ENCODE data around the gene DOCK6. TPM values are rescaled to one million over a fixed set of nuclear protein-coding genes. Genes with fewer than 3 reads are reported as not detected.
A peak's percentile ranks its signal among the peaks of the same experiment; 100 is the strongest.

The DOCK6 gene
- total RNA-seq, 1 experiment from 2014 or later = 54.8 TPM

DNA sequence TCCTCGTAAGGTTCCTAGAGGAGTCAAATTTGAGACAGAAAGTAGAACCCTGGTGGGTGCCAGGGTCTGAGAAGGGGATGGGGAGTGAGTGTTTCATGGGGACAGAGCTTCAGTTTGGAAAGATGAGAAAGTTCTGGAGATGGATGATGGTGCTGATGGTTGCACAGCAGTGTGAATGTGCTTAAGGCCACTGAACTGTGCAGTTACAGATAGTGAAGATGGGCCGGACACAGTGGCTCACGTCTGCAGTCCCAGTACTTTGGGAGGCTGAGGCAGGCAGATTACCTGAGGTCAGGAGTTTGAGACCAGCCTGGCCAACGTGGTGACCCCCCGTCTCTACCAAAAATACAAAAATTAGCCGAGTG is 107.7 kb downstream of the DOCK6 start:
- Mint-ChIP-seq H3K4me3 (ENCODE audit: low read depth, unreplicated experiment) (peak overlapping the region; percentile 79), H3K4me1 (ENCODE audit: low read depth, unreplicated experiment) (peaks cover 16% of the 10 kb centered on the region), H3K27me3 (ENCODE audit: unreplicated experiment) (no peaks in the 10 kb centered on the region), H3K27ac (ENCODE audit: unreplicated experiment) (peak overlapping the region; percentile 74), H3K9me3 (ENCODE audit: low read depth, unreplicated experiment) (no peaks in the 10 kb centered on the region), H3K36me3 (ENCODE audit: insufficient read depth, unreplicated experiment) (peaks cover 18% of the 10 kb centered on the region)
- BruUV-seq (replicated peaks) = TSS peak; percentile 49
- intact Hi-C loops (cut with micrococcal nuclease; ENCODE audit: unreplicated experiment) = no loop called here
- DNase-seq = no peak
- CTCF ChIA-PET = no interaction called here
- no peak for TF ChIP-seq CTCF (IDR thresholded peaks at IDR 0.05; ENCODE audit: unreplicated experiment)

DNA sequence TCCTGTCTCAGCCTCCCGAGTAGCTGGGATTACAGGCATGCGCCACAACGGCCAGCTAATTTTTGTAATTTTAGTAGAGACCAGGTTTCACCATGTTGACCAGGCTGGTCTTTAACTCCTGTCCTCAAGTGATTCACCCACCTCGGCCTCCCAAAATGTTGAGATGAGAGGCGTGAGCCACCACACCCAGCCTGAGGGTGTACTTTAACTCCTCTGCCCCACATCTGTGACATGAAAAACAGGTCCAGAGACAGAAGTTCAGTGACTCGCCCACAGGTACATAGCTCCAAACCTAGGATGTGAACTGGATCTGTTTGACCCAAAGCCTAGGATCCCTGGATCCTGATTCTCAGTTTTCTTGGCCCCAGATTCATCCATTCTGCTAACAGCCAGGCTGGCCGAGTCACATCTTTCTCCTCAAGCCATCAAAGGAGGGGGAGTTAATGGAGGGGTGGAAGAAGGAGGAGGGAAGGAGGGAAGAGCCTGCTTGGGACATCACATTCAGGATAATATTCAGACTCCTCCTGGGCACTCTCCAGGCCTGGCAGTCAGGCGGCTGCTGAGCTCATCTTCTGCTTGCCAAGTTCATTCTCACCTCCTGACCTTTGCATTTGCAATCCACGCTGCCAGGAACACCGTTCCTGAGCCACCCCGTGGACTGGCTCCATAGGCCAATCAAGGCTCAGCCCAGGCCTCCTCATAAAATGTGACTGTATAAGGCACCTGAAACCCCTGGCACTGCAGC is 109.8 kb downstream of the DOCK6 start:
- CTCF ChIA-PET = interaction anchor here (0.9 kb wide), 1 partner anchor 11 kb away, joined by 3 read pairs; no protein-coding TSS in a partner anchor
- BruUV-seq (replicated peaks) = no TSS peak
- Mint-ChIP-seq H3K27me3 (ENCODE audit: unreplicated experiment) (no peaks in the 10 kb centered on the region), H3K36me3 (ENCODE audit: insufficient read depth, unreplicated experiment) (peaks cover 18% of the 10 kb centered on the region), H3K27ac (ENCODE audit: unreplicated experiment) (no peak overlapping the region), H3K4me3 (ENCODE audit: low read depth, unreplicated experiment) (no peak overlapping the region), H3K9me3 (ENCODE audit: low read depth, unreplicated experiment) (no peaks in the 10 kb centered on the region), H3K4me1 (ENCODE audit: low read depth, unreplicated experiment) (peaks cover 13% of the 10 kb centered on the region)
- no peak for DNase-seq
- TF ChIP-seq CTCF (IDR thresholded peaks at IDR 0.05; ENCODE audit: unreplicated experiment) = no peak
- intact Hi-C loops (cut with micrococcal nuclease; ENCODE audit: unreplicated experiment) = no loop called here

DNA sequence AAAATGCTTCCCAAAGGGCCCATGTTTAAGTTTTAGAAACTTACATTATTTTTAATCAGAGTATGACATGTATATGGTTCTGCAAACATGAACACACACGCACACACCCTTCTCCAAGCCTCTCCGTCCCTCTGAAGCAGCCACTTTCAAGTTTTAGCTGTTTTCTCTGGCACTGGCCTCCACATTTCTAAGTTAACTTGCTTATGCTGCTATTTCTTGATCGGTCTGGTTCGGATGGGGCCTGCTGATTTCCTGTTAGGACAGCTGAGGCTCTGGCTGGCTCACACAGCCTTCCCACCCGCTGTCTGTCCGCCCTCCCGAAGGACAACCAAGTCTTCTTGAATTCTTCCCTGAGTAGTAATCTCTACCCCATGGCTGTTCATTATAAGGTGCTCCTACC is 111.1 kb downstream of the DOCK6 start:
- CTCF ChIA-PET = no interaction called here
- no TSS peak for BruUV-seq (replicated peaks)
- Mint-ChIP-seq H3K27ac (ENCODE audit: unreplicated experiment) (no peak overlapping the region), H3K4me1 (ENCODE audit: low read depth, unreplicated experiment) (peaks cover 9% of the 10 kb centered on the region), H3K9me3 (ENCODE audit: low read depth, unreplicated experiment) (no peaks in the 10 kb centered on the region), H3K27me3 (ENCODE audit: unreplicated experiment) (no peaks in the 10 kb centered on the region), H3K36me3 (ENCODE audit: insufficient read depth, unreplicated experiment) (peaks cover 25% of the 10 kb centered on the region), H3K4me3 (ENCODE audit: low read depth, unreplicated experiment) (no peak overlapping the region)
- TF ChIP-seq CTCF (IDR thresholded peaks at IDR 0.05; ENCODE audit: unreplicated experiment) = no peak
- no peak for DNase-seq
- intact Hi-C loops (cut with micrococcal nuclease; ENCODE audit: unreplicated experiment) = no loop called here

Other genes with a start within 250 kb of the DOCK6 start
- gene LDLR, start 173.1 kb downstream of the DOCK6 start, total RNA-seq (2022) = 289 and 294 TPM in 2 replicates
- gene SPC24, start 106.7 kb downstream of the DOCK6 start, total RNA-seq (2022) = 31.8 and 36.4 TPM in 2 replicates
- gene KANK2, start 65.0 kb downstream of the DOCK6 start, total RNA-seq (2022) = 27.8 and 31.2 TPM in 2 replicates
- gene ANGPTL8, start 22.9 kb downstream of the DOCK6 start, total RNA-seq (2022) = not detected in 2 replicates
- gene TSPAN16, start 33.6 kb upstream of the DOCK6 start, total RNA-seq (2022) = not detected in 2 replicates
- 7.1 and 10.0 TPM in 2 replicates for gene RAB3D, start 77.1 kb upstream of the DOCK6 start, total RNA-seq (2022)
- 82.0 and 94.4 TPM in 2 replicates for gene TMEM205, start 83.7 kb upstream of the DOCK6 start, total RNA-seq (2022)
- gene CCDC159, start 84.0 kb upstream of the DOCK6 start, total RNA-seq (2022) = 11.8 and 13.2 TPM in 2 replicates
- gene PLPPR2, start 92.9 kb upstream of the DOCK6 start, total RNA-seq (2022) = 7.8 and 8.2 TPM in 2 replicates
- 1.7 and 2.0 TPM in 2 replicates for gene SWSAP1, start 112.1 kb upstream of the DOCK6 start, total RNA-seq (2022)
- gene EPOR, start 121.8 kb upstream of the DOCK6 start, total RNA-seq (2022) = 5.9 and 6.1 TPM in 2 replicates
- 83.1 and 84.1 TPM in 2 replicates for gene RGL3, start 156.8 kb upstream of the DOCK6 start, total RNA-seq (2022)
- gene ODAD3, start 172.6 kb upstream of the DOCK6 start, total RNA-seq (2022) = not detected in 2 replicates
- gene PRKCSH, start 173.1 kb upstream of the DOCK6 start, total RNA-seq (2022) = 298 and 318 TPM in 2 replicates
- not detected in 2 replicates for gene ELAVL3, start 218.5 kb upstream of the DOCK6 start, total RNA-seq (2022)
- gene ZNF653, start 243.3 kb upstream of the DOCK6 start, total RNA-seq (2022) = 8.8 and 9.5 TPM in 2 replicates